ENCODE measurements around the gene PLXNA4.

Gene PLXNA4

DNA sequence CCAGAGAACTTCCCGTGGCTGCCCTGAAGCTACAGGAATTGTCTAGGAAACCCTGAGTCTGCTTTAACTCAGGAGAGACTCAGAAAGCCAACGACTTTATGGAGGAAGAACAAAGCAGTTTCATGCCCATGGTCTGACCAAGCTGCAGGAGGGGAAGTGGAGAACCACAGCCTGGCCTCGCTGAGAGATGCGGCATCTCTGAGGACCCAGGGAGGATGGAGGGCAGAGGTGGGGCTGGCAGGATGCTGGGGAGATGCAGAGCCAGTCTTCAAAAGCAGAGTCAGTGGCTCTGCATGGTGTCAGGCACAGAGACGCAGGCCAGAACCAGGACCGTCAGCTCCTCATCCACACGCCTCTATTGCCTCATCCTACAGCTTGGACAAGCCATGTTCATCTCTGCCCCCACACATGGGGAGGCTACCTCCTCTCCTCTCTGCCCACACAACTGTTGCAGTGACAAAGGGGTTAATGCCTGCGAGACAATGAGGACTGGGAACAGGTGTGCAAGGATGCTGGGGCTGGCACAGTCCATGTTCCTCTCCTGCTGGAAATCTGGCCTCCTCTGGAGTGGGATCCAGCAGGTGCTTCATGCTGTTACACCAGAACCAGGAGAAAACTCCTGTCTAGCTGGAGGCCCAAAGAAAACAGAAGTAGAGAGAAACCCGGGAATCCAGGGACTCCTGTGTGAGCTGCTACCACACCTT lies 267.0 kb downstream of the PLXNA4 start:
- Histone ChIP-seq H3K27me3 (ENCODE audit: low read depth) (no peaks in the 10 kb centered on the region), H3K9me3 (no peaks in the 10 kb centered on the region), H3K4me1 (no peaks in the 10 kb centered on the region), H3K36me3 (replicated peaks) (no peaks in the 10 kb centered on the region), H3K4me3 (no peak overlapping the region)
- in situ Hi-C loops (cut with MboI; ENCODE audit: low sequenced_read_pairs) = no loop called here
- no peak for DNase-seq (ENCODE audit: low spot score in 2 of 2)

DNA sequence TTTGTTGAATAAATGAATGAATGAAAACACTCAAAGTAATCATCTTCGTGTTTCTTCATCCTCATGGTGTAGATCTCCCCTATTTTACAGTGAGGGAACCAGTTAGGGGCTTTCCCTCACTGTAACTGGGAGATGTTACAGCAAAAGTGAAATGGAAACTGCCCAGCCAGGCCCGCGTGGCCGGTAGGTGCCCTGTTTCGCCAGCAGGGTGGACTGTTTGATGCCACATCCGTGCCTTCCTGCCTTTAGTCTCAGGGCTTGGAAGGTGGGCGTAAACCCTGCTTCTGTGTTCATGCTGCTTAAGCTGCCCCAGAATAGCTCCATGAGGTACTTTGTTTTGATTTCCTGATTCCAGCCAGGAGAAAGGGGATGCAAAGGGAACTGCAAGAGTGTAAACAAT lies 268.8 kb downstream of the PLXNA4 start:
- Histone ChIP-seq H3K36me3 (replicated peaks) (no peaks in the 10 kb centered on the region), H3K4me1 (no peaks in the 10 kb centered on the region), H3K27me3 (ENCODE audit: low read depth) (no peaks in the 10 kb centered on the region), H3K9me3 (no peaks in the 10 kb centered on the region), H3K4me3 (no peak overlapping the region)
- no peak for DNase-seq (ENCODE audit: low spot score in 2 of 2)
- in situ Hi-C loops (cut with MboI; ENCODE audit: low sequenced_read_pairs) = no loop called here

DNA sequence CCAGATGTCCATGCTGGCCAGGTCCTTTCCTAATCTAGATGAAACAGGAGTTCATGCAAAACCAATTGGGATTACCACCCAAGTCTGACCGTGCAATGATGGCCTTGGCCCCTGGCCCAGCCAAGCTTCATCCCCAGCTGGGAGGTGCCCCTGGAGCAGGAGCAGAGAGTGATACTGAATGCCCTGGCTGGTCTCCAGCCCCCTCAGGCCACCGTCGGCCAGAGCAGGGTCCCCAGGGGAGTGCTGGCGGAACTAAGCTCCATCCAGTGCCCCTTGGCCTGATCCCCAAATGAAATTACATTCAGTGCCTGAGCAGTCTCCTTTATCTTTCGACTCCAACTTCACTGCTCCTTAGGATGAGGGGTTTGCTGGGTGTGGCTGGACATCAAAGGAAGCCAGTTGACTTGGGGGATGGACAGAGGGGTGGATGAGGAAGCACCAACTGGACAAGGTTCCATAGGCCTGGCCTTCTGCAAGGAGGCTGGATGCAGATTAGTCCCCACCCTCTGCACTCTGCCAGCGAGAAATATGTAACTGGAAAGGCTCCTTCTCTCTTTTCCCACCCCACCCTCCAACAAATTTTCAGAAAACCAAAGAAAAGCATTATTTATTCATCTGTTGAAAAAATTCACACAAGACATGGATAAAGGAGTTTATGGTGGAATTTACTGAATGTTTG lies 275.5 kb downstream of the PLXNA4 start:
- in situ Hi-C loops (cut with MboI; ENCODE audit: low sequenced_read_pairs) = no loop called here
- H3K4me1 ChIP-seq = no peaks in the 10 kb centered on the region
- no peaks in the 10 kb centered on the region for H3K27me3 ChIP-seq (ENCODE audit: low read depth)

DNA sequence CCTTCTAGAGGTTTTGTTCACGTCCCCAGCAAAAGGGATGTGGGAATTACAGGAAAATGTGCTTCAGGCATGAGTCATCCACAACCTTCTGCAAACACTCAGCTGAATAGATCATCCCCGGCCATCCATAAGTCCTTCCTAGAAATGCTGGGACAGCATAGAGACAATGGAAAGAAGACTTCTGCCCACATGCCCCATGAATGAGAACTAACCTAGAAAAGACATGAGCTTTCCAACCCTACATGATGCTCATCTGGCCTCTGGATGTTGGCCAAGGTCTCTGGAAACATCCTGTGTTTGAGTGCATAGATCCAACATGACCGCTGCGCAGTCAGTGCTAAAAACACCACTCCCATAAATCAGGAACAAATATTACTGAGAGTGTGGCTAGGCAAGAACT lies 277.5 kb downstream of the PLXNA4 start:
- Histone ChIP-seq H3K27me3 (ENCODE audit: low read depth) (no peaks in the 10 kb centered on the region), H3K4me3 (no peak overlapping the region), H3K9me3 (no peaks in the 10 kb centered on the region), H3K4me1 (no peaks in the 10 kb centered on the region), H3K36me3 (replicated peaks) (no peaks in the 10 kb centered on the region)
- no peak for DNase-seq (ENCODE audit: low spot score in 2 of 2)
- in situ Hi-C loops (cut with MboI; ENCODE audit: low sequenced_read_pairs) = no loop called here

More for the DNA sequence above, 275.5 kb downstream of the PLXNA4 start:
- H3K36me3 ChIP-seq (replicated peaks) = no peaks in the 10 kb centered on the region
- DNase-seq (ENCODE audit: low spot score in 2 of 2) = no peak
- no peak overlapping the region for H3K4me3 ChIP-seq
- no peaks in the 10 kb centered on the region for H3K9me3 ChIP-seq

DNA sequence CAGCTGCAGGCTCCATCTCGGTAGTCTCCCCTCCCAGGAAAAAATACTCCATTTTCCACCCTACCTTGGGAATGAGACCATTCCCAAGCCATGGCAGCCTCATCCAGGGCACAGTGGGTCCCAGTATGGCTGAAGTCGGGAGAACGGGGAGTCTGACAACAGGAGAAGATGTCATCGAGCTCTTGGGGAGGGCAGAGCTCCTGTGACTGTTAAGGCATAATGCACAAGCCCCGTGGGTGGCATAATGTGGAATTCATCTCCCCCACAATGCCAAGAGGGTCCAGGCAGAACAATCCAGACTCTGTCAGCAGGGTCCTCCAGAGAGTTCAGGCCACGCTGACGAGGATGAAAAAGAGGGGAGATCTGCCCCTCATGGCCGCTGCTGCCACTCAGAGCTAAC lies 279.4 kb downstream of the PLXNA4 start:
- H3K9me3 ChIP-seq = no peaks in the 10 kb centered on the region
- no peaks in the 10 kb centered on the region for H3K27me3 ChIP-seq (ENCODE audit: low read depth)
- in situ Hi-C loops (cut with MboI; ENCODE audit: low sequenced_read_pairs) = no loop called here
- no peak for DNase-seq (ENCODE audit: low spot score in 2 of 2)
- H3K4me1 ChIP-seq = no peaks in the 10 kb centered on the region
- H3K4me3 ChIP-seq = no peak overlapping the region
- no peaks in the 10 kb centered on the region for H3K36me3 ChIP-seq (replicated peaks)

DNA sequence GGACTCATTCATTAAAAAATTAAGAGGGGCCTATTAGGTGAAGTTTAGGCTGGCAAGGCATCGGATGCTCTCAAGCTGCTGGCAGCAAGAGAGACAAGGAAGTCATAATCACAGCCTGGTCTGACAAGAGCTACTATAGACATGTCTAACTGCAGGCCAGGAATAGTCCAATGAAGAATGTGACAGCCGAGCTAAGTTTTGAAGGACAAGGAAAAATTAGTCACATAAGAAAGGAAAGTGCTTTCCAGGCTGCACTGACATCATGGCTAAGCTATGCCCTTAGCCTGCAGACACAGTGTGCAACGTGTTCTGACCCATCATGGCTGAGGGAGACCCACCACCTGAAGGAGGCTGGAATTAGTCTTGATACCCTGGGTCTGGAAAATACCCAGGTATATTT lies 281.1 kb downstream of the PLXNA4 start:
- Histone ChIP-seq H3K9me3 (no peaks in the 10 kb centered on the region), H3K4me3 (no peak overlapping the region), H3K4me1 (no peaks in the 10 kb centered on the region), H3K36me3 (replicated peaks) (no peaks in the 10 kb centered on the region), H3K27me3 (ENCODE audit: low read depth) (no peaks in the 10 kb centered on the region)
- no peak for DNase-seq (ENCODE audit: low spot score in 2 of 2)
- in situ Hi-C loops (cut with MboI; ENCODE audit: low sequenced_read_pairs) = no loop called here

DNA sequence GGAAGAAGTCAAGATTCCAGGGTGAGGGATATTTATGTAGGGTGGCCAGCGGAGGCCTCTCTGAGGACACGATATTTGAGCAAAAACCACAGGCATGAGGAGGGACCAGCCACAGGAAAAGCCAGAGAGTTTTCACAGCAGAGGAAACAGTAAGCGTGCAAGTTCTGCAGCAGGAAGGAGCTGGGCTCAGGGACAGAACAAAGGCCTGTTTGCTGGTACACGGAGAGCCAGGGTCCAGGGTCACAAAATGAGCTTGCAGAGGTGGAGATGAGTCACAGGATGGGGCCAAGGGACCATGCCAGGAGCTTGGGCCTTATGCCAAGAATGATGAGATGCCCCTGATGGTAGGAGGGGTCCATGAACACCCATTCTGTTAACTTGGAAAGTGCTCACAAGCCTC lies 283.5 kb downstream of the PLXNA4 start:
- Histone ChIP-seq H3K4me3 (no peak overlapping the region), H3K27me3 (ENCODE audit: low read depth) (no peaks in the 10 kb centered on the region), H3K4me1 (no peaks in the 10 kb centered on the region), H3K36me3 (replicated peaks) (no peaks in the 10 kb centered on the region), H3K9me3 (no peaks in the 10 kb centered on the region)
- in situ Hi-C loops (cut with MboI; ENCODE audit: low sequenced_read_pairs) = no loop called here
- no peak for DNase-seq (ENCODE audit: low spot score in 2 of 2)

DNA sequence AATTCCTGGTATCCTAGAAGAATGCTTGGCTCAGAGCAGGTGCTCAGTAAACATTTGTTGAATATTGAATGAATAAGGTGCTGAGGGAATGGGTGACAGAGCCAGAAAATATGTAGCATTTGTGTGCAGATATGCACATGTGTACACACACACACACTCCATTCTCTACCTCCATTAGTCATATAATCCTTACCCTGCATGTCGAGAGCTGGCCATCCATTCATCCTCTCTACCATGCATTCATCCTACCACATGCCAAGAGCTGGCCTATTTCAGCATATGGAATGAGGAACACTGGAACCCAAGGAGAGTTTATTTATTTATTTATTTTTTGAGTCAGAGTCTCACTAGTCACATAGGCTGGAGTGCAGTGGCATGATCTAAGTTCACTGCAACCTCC lies 284.8 kb downstream of the PLXNA4 start:
- in situ Hi-C loops (cut with MboI; ENCODE audit: low sequenced_read_pairs) = no loop called here
- no peaks in the 10 kb centered on the region for H3K27me3 ChIP-seq (ENCODE audit: low read depth)
- H3K36me3 ChIP-seq (replicated peaks) = no peaks in the 10 kb centered on the region
- no peak for DNase-seq (ENCODE audit: low spot score in 2 of 2)
- H3K9me3 ChIP-seq = no peaks in the 10 kb centered on the region
- no peaks in the 10 kb centered on the region for H3K4me1 ChIP-seq
- no peak overlapping the region for H3K4me3 ChIP-seq

DNA sequence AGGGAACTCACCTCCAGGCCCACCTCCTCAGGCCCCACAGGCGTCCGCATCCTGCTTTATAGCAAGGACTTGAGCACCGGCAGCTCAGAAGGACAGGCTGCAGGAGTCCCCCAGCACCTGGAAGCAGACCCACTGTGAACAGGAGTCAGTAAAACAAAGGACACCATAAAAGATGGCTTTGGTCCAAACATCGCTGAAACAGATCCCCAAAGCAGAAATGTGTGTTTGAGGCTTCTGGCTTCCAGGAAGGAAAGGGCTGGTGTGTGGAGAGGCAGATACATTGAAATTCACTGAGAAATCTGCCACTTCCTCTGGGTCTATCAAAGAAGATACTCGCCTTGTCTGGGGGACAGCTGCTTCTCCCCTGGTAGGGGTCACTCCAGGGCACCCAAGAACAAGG lies 286.2 kb downstream of the PLXNA4 start:
- Histone ChIP-seq H3K4me1 (no peaks in the 10 kb centered on the region), H3K27me3 (ENCODE audit: low read depth) (no peaks in the 10 kb centered on the region), H3K36me3 (replicated peaks) (no peaks in the 10 kb centered on the region), H3K9me3 (no peaks in the 10 kb centered on the region), H3K4me3 (no peak overlapping the region)
- in situ Hi-C loops (cut with MboI; ENCODE audit: low sequenced_read_pairs) = no loop called here
- DNase-seq (ENCODE audit: low spot score in 2 of 2) = no peak

DNA sequence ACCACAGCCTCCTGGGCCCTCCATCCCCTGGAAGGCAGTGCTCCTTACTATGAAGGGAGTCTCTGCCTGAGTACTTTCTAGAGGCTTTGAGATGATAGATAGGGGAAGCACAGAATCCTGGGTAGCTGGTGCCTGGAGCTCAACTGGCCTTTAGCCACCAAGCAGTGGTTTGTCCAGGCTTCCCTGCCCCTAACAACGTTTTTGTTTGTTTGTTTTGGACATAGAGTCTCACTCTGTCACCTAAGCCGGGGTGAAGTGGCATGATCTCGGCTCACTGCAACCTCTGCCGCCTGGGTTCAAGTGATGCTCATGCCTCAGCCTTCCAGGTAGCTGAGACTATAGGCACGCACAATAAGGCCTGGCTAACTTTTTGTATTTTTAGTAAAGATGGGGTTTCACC lies 289.4 kb downstream of the PLXNA4 start:
- H3K9me3 ChIP-seq = no peaks in the 10 kb centered on the region
- H3K36me3 ChIP-seq (replicated peaks) = no peaks in the 10 kb centered on the region
- H3K4me3 ChIP-seq = no peak overlapping the region
- in situ Hi-C loops (cut with MboI; ENCODE audit: low sequenced_read_pairs) = no loop called here
- H3K4me1 ChIP-seq = no peaks in the 10 kb centered on the region
- no peak for DNase-seq (ENCODE audit: low spot score in 2 of 2)
- no peaks in the 10 kb centered on the region for H3K27me3 ChIP-seq (ENCODE audit: low read depth)

DNA sequence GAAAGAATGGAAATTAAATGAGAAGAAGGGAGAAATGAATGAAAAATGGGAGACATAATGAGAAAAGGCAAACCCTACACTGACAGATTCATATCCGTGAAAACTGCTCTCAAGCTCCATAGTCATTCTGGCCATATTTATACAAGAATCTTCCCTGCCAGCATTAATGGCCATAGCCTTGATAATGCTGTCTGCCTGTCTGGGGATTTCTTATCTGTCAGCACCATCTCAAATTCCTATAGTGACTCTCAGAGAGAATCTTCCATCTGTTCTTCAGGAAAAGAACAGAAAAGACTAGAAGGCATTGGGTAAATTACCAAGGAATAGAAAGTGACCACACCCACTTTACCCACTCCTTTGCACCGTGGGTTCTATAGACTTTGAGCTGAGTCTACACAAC lies 295.9 kb downstream of the PLXNA4 start:
- no peaks in the 10 kb centered on the region for H3K4me1 ChIP-seq
- H3K27me3 ChIP-seq (ENCODE audit: low read depth) = no peaks in the 10 kb centered on the region
- in situ Hi-C loops (cut with MboI; ENCODE audit: low sequenced_read_pairs) = no loop called here
- H3K36me3 ChIP-seq (replicated peaks) = no peaks in the 10 kb centered on the region
- no peak overlapping the region for H3K4me3 ChIP-seq
- H3K9me3 ChIP-seq = no peaks in the 10 kb centered on the region
- DNase-seq (ENCODE audit: low spot score in 2 of 2) = no peak

DNA sequence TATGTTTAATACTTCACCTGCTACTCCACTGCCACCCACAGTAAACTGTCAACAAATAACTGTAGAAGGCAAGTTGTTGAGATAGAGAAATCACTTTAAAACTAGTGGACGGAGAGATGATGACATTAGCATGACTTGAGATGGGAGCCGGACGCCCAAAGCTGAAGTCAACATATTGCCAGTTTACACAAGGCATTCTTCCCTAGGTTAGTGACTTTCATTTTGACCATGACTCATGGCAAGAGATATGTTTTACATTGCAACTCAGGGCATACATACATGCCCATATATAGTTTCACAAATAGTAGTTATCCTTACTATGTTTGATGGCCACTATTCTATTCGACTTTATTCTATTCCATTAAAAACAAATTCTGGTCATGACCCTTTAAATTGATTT lies 296.6 kb downstream of the PLXNA4 start:
- in situ Hi-C loops (cut with MboI; ENCODE audit: low sequenced_read_pairs) = no loop called here
- no peaks in the 10 kb centered on the region for H3K4me1 ChIP-seq
- no peak overlapping the region for H3K4me3 ChIP-seq
- H3K36me3 ChIP-seq (replicated peaks) = no peaks in the 10 kb centered on the region
- no peaks in the 10 kb centered on the region for H3K27me3 ChIP-seq (ENCODE audit: low read depth)
- H3K9me3 ChIP-seq = no peaks in the 10 kb centered on the region
- no peak for DNase-seq (ENCODE audit: low spot score in 2 of 2)

DNA sequence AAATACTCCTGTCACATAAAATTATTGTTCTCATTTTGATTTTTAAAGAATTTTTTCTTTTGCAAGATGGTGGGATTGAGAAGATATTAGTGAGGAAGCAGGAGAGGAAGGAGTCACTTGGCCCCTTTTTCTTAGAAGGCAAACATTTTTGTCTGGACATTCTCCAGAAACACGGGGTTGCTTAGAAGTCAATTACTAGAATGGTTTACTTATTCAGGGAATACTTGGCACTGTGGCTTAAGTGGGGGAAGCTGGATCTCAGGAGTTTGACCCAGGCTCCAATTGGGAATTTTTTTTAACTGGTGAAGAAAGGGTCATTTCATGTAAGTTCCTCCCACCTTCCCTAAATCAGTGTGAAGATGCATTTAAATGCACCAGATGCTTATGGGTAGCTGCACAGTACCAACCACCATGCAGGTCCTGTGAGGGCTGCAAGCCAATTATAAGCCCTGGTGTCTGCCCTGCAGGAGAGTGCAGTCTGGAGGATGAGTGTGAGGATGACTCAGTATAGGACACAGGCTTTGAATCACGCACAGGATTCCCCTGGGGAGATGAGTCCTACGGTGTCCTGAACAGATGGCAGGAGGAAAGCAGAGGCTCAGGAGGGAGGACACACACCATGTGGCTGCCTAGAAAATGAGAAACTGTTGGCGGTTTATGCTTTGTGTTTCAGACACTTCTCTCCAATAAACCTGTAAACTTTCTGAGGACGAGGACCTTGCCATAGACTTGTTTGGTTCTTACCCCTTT lies 299.1 kb downstream of the PLXNA4 start:
- in situ Hi-C loops (cut with MboI; ENCODE audit: low sequenced_read_pairs) = no loop called here
- Histone ChIP-seq H3K4me1 (no peaks in the 10 kb centered on the region), H3K36me3 (replicated peaks) (no peaks in the 10 kb centered on the region), H3K27me3 (ENCODE audit: low read depth) (no peaks in the 10 kb centered on the region), H3K4me3 (no peak overlapping the region), H3K9me3 (no peaks in the 10 kb centered on the region)
- no peak for DNase-seq (ENCODE audit: low spot score in 2 of 2)

DNA sequence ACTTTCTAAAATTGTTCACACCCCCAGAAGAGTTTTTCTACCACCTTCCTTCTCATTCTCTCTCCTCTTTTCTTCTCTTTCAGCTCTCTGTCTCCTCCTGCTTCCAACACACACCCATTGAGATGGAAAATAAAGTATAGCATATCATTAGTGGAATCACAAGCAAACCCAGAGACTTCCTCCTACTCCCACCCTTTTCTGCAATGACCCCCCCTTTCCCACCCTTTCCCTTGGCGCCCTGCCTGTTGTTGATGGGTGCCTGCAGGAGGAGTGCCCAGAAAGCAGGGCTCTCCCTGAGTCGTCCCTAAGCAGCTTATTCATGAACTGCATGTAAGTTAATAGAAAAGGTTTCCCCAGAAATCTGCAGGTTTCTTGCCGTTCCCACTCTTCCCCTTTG lies 300.0 kb downstream of the PLXNA4 start:
- in situ Hi-C loops (cut with MboI; ENCODE audit: low sequenced_read_pairs) = no loop called here
- H3K4me3 ChIP-seq = no peak overlapping the region
- no peaks in the 10 kb centered on the region for H3K4me1 ChIP-seq

More for the DNA sequence above, 300.0 kb downstream of the PLXNA4 start:
- H3K9me3 ChIP-seq = no peaks in the 10 kb centered on the region
- H3K27me3 ChIP-seq (ENCODE audit: low read depth) = no peaks in the 10 kb centered on the region
- no peaks in the 10 kb centered on the region for H3K36me3 ChIP-seq (replicated peaks)
- DNase-seq (ENCODE audit: low spot score in 2 of 2) = no peak
